ENCODE data around the gene ABCC11.

ABCC11 gene

GRCh38 chr16:48247311-48247710 is at the start of gene ABCC11:
ABCC11 (minus strand) TSS chr16:48247539; CDS start chr16:48231921, 15,618 bp downstream.
- DNase-seq = no peak

GRCh38 chr16:48295488-48296281 is 48.3 kb upstream of the ABCC11 start:
- DNase-seq = no peak

DNA sequence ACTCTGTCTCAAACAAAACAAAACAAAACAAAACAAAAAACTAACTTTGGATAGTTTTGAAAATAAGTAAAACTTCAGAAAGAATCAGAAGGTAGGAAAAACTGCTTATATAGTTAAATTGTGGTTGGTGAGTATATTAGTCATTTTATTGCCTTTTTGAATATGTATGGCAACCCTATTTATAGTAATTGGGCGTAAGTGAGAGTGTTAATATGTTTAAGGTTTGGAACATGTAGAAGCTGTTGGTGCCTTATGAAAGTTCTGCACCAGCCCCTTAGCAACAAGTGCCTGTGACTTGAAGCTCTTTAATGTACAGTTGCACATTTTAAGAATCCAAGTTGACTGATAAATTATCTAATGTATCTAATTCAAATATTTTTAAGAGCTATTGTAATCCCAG is 47.4 kb upstream of the ABCC11 start:
- no peak for DNase-seq

DNA sequence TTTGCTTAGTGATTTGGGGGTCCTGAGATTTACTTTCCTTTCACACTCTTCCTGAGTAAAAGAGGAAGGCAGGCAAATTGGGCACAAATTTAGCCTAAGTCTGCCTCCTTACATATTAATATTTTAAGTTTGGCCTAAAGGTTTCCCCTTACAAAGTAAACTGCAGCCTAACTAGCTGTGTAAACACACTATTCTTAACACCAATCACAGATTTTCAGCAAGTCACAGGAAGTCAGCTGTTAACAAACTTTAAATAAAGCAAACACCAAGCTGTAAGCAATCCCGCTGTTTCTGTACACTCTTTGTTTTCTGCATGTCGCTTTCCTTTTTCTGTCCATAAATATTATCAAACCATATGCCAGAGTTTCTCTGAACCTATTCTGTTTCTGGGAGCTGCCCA is 45.1 kb upstream of the ABCC11 start:
- DNase-seq = no peak

DNA sequence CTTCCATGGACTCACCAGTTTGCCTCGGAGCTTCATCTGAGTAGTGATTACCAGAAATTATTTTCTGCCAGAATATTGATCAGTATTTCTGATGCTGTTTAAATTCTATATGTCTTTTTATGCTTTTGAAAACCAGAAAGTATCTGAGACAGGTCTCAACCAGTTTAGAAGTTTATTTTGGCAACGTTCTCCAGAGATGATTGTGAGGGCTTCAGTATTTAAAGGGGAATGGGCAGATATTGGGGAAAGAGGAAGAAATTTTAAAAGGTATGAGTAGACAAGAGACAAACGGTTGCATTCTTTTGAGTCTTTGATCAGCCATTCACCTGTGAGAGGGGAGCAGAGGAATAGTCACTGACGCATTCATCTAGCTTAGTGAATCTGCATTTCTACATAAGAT is 44.4 kb upstream of the ABCC11 start:
- no peak for DNase-seq

GRCh38 chr16:48291303-48291702 is 44.0 kb upstream of the ABCC11 start:
- DNase-seq = no peak

DNA sequence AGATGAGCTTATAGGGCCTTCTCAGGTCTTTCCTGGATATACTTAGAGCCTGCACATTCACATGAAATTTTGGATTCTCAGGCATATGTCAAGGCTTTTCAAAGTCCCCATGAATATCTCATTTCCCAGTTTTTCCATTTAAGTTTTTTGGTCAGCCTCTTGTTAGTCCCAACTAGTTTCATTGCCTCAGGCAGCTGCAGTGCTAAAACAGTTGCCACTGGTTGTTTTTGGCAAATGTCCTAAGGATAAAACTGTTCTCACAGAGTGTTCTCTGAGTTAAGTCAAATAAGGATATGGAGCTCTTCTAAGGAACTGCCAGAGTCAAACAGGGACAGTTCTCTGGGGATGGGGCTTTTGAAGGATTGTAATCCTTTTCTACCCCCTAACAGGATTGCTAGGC is 39.9 kb upstream of the ABCC11 start:
- DNase-seq = no peak

DNA sequence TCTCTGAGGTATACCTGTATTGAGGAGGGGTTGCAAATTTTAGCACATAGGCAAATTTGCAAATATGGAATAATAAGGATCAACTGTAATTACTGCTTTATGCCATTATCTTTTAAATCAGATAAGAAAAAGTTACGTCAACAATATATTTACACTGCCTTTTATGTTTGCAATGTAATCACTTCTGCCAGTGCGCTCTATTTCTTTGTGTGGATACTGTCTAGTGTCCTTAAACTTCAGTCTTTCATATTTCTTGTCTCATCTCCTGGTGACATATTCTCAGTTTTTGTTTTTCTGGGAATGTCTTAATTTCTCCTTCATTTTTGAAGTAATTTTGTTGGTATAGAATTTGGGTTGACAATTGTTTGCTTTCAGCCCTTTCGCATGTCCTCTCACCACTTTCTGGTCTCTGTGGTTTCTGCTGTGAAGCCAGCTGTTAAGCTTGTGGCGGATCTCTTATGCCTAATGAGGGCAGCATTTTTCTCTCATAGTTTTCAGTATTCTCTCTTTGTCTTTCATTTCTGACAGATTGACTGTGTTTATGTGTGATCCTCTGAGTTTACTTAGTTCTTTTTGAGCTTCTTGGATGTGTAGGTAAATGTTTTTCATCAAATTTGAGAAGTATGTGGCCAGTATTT is 37.6 kb upstream of the ABCC11 start:
- DNase-seq = no peak

DNA sequence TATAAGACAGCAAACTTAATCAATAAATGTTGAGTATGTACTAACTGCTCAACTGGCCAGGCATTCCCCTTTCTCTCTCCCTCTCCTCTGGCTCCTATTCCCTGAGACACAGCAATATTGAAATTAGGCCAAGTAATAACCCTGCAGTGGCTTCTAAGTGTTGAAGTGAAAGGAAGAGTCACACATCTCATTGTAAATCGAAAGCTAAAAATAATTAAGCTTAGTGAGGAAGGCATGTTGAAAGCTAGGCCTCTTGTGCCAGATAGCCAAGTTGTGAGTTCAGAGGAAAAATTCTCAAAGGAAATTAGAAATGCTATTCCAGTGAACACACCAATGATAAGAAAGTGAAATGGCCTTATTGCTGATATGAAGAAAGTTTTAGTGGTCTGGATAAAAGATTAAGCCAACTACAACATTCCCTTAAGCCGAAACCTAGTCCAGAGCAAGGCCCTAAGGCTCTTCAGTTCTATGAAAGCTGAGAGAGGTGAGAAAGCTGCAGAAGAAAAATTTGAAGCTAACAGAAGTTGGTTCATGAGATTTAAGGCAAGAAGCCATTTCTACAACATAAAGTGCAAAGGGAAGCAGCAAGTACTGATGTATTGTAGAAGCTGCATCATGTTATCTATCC is 35.4 kb upstream of the ABCC11 start:
- DNase-seq = no peak

GRCh38 chr16:48280546-48280945 is 33.2 kb upstream of the ABCC11 start:
- no peak for DNase-seq

- DNase-seq = no peak
Measured at GRCh38 chr16:48279199-48279598, 31.9 kb upstream of the ABCC11 start.

DNA sequence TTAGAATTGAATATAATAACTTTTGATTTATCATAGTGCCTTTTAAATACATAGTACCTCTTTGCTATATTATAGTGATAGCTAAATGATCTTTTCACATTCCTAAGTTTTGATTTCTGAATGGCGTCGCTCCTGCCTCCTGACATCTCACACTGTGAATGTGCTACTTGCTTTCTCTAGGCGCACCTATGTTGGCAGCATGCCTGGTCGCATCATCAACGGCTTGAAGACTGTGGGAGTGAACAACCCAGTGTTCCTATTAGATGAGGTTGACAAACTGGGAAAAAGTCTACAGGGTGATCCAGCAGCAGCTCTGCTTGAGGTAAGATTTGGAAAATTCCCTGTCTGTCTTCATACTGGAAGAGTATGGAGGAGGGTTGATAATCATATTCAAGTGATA is 29.8 kb upstream of the ABCC11 start:
- DNase-seq = no peak

DNA sequence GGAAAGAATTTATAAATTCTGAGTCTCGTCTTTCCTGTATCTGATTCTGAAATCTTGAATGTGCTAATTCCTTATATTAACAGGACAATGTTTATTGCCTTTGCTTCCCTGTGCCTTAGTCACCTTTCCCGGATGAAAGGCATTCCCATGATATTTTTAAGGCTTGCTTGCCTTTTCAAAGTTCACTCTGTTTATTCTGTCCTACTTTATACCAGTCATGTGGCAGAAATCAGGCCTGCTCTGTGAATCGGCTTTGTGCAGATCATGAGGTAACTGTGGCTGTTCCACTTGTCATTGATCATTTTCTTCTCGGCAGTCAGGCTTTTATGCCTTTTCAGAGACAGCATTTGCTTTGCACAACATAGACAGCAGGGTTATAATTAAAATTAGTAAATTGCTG is 28.8 kb upstream of the ABCC11 start:
- DNase-seq = no peak

- no peak for DNase-seq
Measured at GRCh38 chr16:48274476-48274875, 27.1 kb upstream of the ABCC11 start.

DNA sequence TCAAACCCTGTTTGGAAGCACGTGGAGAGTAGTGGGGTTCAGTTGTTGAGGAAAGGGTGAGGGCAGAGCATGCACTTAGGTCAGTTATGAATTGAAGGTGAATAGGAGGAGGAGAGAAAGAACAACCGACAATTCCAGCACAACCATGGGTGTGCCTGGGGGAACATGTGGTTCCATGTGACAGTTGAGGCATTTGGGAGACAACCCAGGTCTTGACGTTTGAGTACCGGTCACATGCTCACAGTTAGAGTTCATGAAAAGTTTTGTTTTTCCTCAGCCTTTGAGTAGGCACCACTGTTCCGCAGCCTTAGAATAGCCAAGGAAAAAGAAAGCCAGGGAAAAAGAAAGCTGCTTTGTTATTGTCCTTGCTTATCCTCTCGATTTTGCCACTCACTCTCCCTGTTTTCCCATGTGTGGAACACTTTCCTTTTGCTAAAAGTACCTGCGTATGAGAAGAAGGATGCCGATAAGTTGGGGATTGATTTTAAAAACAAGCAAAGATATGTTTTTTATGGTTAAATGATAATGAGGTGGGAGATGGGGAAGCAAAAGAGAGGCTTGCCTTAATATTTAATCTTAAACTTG is 25.6 kb upstream of the ABCC11 start:
- no peak for DNase-seq

GRCh38 chr16:48271728-48272127 is 24.4 kb upstream of the ABCC11 start:
- no peak for DNase-seq

- DNase-seq = no peak
Measured at GRCh38 chr16:48269011-48269410, 21.7 kb upstream of the ABCC11 start.

- DNase-seq = no peak
Measured at GRCh38 chr16:48262631-48263030, 15.3 kb upstream of the ABCC11 start.

DNA sequence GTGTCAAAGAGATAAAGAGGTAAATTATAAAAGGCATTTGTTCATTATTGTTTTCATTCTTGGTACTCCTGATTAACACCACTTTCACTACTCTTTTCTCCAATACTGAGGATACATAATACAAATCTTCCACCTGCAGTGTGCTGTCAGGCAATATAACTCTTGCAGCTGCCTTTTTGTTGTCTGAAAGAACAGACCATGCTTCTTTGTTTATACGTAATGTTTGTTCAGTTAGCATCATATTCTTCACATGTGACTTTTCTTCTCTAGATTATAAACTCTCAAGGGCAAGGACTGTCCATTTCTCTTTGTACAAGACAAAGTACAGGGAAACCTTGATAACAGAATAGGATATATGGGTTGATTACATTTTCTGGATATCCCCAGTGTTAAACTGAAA is 14.2 kb upstream of the ABCC11 start:
- DNase-seq = no peak

- DNase-seq = no peak
Measured at GRCh38 chr16:48256579-48257177, 9.3 kb upstream of the ABCC11 start.

GRCh38 chr16:48252013-48252412 is 4.7 kb upstream of the ABCC11 start:
- no peak for DNase-seq

GRCh38 chr16:48250520-48251278 is 3.4 kb upstream of the ABCC11 start:
- no peak for DNase-seq

DNA sequence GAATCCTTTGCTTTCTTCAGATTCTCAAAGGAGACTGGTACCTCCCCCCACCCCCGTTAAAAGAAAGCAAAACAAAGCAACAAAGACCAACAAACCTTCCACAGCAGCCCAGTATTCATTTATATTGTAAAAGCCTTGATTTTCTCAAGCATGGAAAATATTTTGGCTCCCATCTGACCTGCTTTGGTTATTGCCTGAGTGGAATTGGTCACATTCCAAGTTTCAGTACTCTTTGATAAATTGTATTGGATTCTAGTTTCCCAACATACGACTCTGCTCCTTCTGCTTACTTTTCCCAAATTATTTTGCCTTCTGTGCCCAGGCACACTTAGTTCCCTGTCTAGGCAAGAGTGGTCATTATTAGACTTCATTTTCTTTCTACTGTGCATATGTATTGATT is 1.3 kb downstream of the ABCC11 start:
- no peak for DNase-seq
